Measurements from ENCODE around the gene ZC3H11A. TPM values are rescaled to one million over a fixed set of nuclear protein-coding genes. Genes with fewer than 3 reads are reported as not detected.
A peak's percentile ranks its signal among the peaks of the same experiment; 100 is the strongest.
"Not testable (repeated sequence)": the region's sequence is repeated elsewhere in the genome, so short reads cannot be mapped to it uniquely, and the experiment has no call there.

Gene ZC3H11A
- 76.0 and 87.5 TPM in 2 replicates for polyA plus RNA-seq (2014; cell fraction: cytosol; rRNA removed)
- 128 and 161 TPM in 2 replicates for polyA plus RNA-seq (2014; cell fraction: nucleus; rRNA removed)

GRCh38 chr1:203795441-203796235 is at the start of gene ZC3H11A, which contains the start of gene ZBED6:
ZC3H11A (plus strand) TSS chr1:203795623; CDS start chr1:203817071, 21,448 bp downstream.
ZBED6 (plus strand) TSS chr1:203795623; CDS start chr1:203797523, 1,900 bp downstream.
- peak; percentile 97 for DNase-seq (ENCODE audit: low spot score)

- DNase-seq (ENCODE audit: low spot score): no peak
These were observed 49.1 kb upstream of the ZC3H11A start for GRCh38 chr1:203746281-203746680.

GRCh38 chr1:203751051-203751450 is 44.4 kb upstream of the ZC3H11A start:
- DNase-seq (ENCODE audit: low spot score): no peak

GRCh38 chr1:203751618-203752361 is 43.6 kb upstream of the ZC3H11A start:
- not testable (repeated sequence) for DNase-seq (ENCODE audit: low spot score)

GRCh38 chr1:203754455-203754864 is 41.0 kb upstream of the ZC3H11A start:
- no peak for DNase-seq (ENCODE audit: low spot score)

- no peak for DNase-seq (ENCODE audit: low spot score)
These were observed 39.4 kb upstream of the ZC3H11A start for GRCh38 chr1:203756036-203756435.

GRCh38 chr1:203758749-203759148 is 36.7 kb upstream of the ZC3H11A start:
- DNase-seq (ENCODE audit: low spot score): not testable (repeated sequence)

GRCh38 chr1:203760506-203760905 is 34.9 kb upstream of the ZC3H11A start:
- DNase-seq (ENCODE audit: low spot score): no peak

- not testable (repeated sequence) for DNase-seq (ENCODE audit: low spot score)
These were observed 33.5 kb upstream of the ZC3H11A start for GRCh38 chr1:203761958-203762357.

- DNase-seq (ENCODE audit: low spot score): no peak
These were observed 31.9 kb upstream of the ZC3H11A start for GRCh38 chr1:203763505-203763904.

- no peak for DNase-seq (ENCODE audit: low spot score)
These were observed 31.1 kb upstream of the ZC3H11A start for GRCh38 chr1:203764105-203765028.

- no peak for DNase-seq (ENCODE audit: low spot score)
These were observed 30.2 kb upstream of the ZC3H11A start, which contains the start of gene LAX1 for GRCh38 chr1:203765029-203765837. LAX1 (plus strand) TSS chr1:203765183; CDS start chr1:203765566, 383 bp downstream.

- no peak for DNase-seq (ENCODE audit: low spot score)
These were observed 27.2 kb upstream of the ZC3H11A start for GRCh38 chr1:203768256-203768655.

- DNase-seq (ENCODE audit: low spot score): no peak
These were observed 25.7 kb upstream of the ZC3H11A start for GRCh38 chr1:203769505-203770343.

- DNase-seq (ENCODE audit: low spot score): no peak
These were observed 23.5 kb upstream of the ZC3H11A start for GRCh38 chr1:203771901-203772301.

GRCh38 chr1:203772836-203773235 is 22.6 kb upstream of the ZC3H11A start:
- no peak for DNase-seq (ENCODE audit: low spot score)

- no peak for DNase-seq (ENCODE audit: low spot score)
These were observed 18.8 kb upstream of the ZC3H11A start for GRCh38 chr1:203776636-203777035.

GRCh38 chr1:203777596-203777995 is 17.8 kb upstream of the ZC3H11A start:
- no peak for DNase-seq (ENCODE audit: low spot score)

- DNase-seq (ENCODE audit: low spot score): no peak
These were observed 17.3 kb upstream of the ZC3H11A start for GRCh38 chr1:203778146-203778545.

Measured in SK-N-DZ (cell line).